GM12864 (cell line): ENCODE measurements around the gene SYT9.
"Not testable (repeated sequence)": the region's sequence is repeated elsewhere in the genome, so short reads cannot be mapped to it uniquely, and the experiment has no call there.

Experiments used
- DNase-seq: peaks from one replicate; pipeline ENCODE4 v3.0.0-alpha.2; 2011; ENCODE audit warnings: low read depth
- H3K4me3 ChIP-seq: 2 replicates; pipeline ENCODE4 v1.5.1; 2011; ENCODE audit warnings: mild to moderate bottlenecking, low read depth, low read length, control low read depth
- CTCF ChIP-seq: IDR thresholded peaks from 2 replicates; pipeline ENCODE4 v1.5.1; 2011; ENCODE audit warnings: low read depth, mild to moderate bottlenecking, moderate library complexity, low read length, control low read depth, inconsistent platforms; ENCODE audit errors: missing control alignments

Gene SYT9

GRCh38 chr11:7514099-7514591, 262.4 kb downstream of the SYT9 start:
- no peak for DNase-seq
- TF ChIP-seq CTCF, result peak; percentile 14
- peak overlapping the region; percentile 100 for H3K4me3 ChIP-seq

GRCh38 chr11:7515447-7515886, 263.8 kb downstream of the SYT9 start:
- H3K4me3 ChIP-seq, result peak overlapping the region; percentile 100
- TF ChIP-seq CTCF, result no peak

GRCh38 chr11:7516475-7516874, 264.8 kb downstream of the SYT9 start:
- no peak overlapping the region; the same call in 1 of the 2 replicates for H3K4me3 ChIP-seq
- DNase-seq, result no peak
- TF ChIP-seq CTCF, result no peak

More at GRCh38 chr11:7515447-7515886, 263.8 kb downstream of the SYT9 start:
- no peak for DNase-seq

GRCh38 chr11:7517743-7518142, 266.0 kb downstream of the SYT9 start:
- H3K4me3 ChIP-seq, DNase-seq: not testable (repeated sequence)
